Endometrium (tissue), 2 donors: ENCODE measurements around the gene ACSS1.

Experiments used
- FAIRE-seq: peaks from 2 replicates; lab custom pipeline; 2012; peaks lifted over from hg19 to GRCh38; lab: Jason Lieb, UNC
- donor health status: control.
- donor health status: control.

Gene ACSS1

DNA sequence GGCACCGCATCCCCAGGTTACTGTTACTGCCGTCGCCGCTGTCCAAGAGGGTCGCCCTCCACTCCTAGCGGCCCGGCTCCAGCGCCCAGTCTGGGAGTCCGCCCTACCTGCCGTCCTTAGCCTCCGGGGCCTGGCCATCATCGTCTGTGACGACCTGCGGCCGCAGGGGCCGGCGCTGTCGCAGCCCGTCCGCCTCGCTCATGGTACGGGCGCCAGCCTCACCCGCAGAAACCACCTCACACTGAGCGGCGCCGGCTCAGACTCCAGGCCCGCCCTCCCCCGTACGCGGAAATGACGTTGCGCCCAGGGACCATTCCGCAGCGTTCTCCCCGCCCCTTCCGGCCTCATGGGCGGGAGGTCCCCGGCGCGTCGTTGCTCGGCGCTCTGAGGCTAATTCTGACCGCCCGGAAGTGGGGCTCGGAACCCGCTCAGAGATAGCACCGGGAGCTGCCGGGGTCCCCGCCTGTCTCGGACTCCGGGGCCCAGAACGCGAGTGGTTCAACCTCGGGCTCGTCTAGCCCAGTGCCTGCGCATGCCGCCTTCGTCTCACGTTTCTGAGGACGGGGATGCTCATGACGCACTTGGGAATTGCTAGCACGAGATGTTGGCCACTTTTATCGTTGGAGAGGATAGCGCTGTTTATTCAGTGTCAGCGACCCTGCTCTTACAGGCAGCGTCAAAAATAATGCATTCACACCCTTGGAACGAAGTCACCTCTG is 65.3 kb downstream of the ACSS1 start, which contains the start of gene APMAP:
Gene APMAP (minus strand): TSS at position 265 of the 719 bp plus-strand sequence. CDS start 63 bp downstream, at position 202.
- peak; percentile 70 for FAIRE-seq

DNA sequence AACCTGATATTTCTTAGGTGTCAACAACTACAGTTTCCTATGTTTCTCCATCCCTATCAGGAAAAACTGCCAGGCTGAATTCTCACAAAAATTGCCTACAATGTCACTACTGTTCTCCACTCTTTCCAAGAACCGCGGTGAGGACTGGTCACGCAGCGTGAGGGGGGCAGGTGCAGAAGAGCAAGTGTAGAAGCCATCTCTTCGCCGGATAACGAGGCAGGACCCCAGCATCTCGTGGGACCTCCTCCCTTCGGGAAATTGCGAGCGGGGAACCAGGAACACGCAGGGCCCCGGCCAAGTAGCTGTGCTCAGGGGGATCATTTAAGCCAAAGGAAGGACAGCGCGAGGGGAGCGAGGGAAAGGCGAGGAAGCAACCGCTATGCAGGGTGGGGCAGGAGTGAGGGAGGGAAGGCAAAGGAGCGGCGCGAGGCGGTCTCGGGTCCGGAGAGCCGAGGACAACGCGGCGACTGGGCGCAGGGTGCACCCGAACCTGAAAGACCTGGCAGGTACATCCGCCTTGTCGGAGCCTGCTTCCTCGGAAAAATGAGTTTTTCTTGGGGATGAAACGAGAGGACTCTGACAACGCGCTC is 65.9 kb downstream of the ACSS1 start:
- FAIRE-seq: no peak

DNA sequence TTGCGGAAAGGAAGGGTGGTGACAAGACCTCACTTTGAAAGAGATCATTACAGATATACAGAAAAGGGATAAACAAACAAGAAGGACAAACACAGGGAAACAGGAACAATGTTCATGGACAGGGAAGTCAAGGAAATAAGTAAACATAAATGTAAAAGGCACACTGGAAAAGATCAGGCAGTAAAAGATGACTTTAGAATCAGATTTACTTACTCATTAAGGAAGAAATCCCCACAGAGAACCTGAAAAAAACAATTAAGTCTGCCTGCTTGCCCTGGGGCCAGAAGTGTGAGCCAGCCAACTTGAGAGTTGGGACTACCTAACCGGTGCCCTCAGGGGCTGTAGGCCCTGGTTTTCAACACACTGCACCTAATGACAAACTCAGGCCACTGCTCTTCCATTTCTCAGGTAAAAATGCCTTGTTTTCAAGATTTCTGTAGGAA is 67.1 kb downstream of the ACSS1 start:
- no peak for FAIRE-seq

DNA sequence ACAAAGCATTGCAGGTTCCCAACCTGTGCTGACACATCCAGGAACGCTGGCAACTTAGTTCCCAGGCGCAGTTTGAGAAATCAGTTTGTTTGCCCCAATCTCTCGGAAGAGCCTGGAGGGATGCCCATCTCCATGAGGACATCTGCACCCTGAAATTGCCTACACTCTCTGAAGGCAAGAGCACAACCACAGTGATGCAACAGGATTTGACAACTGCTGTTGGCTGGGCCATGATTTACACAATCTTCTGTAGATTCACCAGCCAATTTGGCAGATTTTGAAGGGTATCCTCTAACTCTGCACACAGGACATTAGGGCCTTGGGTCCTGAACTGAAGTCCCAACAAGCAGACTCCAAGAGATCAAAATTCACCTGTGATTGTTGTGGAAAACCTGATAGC is 68.8 kb downstream of the ACSS1 start:
- no peak for FAIRE-seq

DNA sequence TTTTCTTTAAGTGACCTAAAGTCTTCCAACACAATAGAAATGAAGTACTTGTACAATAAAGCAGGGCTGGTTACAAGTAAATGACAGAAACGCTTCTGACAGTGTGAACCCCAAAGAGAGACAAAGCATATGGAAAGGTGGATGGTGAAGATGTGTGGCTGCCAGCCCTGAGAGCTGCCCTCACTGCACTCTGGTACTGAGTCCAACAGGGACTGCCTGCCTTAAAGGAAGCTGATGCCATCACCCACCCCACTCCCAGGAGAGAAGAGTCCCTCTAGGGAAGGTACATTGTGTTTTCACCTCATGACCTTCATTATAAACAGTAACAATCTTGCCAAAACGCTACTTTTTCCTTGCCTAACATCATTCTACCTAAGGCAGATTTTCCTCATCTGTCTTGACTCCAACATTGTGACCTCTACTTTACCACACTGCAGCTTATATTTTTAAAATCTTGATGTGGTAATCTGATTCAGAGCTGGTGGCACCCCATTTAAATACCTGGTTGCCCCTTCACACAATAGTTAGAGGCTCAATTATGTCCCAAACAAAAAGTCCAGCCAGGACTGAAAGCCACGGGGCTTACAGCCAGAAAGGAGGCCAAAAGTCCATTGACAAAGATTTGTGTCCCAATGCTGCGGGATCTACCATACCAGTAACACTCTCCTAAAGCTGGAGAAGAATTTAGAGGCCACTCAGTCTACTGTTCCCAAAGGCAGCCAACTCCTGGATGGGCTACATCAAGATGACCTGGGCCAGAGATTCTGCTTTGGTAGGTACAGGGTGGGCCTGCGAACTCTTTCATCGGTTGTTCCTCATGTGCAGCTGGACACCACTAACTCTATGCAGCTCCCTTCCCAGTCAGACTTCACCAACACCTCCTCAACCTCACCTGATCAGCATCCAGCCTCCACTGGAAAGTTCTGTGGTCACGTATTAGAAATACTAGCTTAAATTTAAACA is 69.8 kb downstream of the ACSS1 start:
- FAIRE-seq: no peak

DNA sequence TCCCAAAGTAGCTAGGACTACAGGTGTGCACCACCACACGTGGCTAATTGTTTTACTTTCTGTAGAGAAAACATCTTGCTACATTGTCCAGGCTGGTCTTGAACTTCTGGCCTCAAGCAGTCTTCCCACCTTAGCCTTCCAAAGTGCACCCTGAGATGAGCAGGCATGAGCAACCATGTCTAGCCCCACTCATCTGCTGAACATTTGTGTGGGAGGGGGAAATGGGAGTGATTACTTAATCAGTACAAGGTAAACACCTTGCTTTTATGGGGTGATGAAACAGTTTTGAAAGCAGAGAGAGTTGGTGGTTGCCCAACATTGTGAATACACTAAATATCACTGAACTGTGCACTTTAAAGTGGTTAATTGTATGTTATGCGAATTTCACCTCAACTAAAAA is 70.7 kb downstream of the ACSS1 start:
- FAIRE-seq: no peak

DNA sequence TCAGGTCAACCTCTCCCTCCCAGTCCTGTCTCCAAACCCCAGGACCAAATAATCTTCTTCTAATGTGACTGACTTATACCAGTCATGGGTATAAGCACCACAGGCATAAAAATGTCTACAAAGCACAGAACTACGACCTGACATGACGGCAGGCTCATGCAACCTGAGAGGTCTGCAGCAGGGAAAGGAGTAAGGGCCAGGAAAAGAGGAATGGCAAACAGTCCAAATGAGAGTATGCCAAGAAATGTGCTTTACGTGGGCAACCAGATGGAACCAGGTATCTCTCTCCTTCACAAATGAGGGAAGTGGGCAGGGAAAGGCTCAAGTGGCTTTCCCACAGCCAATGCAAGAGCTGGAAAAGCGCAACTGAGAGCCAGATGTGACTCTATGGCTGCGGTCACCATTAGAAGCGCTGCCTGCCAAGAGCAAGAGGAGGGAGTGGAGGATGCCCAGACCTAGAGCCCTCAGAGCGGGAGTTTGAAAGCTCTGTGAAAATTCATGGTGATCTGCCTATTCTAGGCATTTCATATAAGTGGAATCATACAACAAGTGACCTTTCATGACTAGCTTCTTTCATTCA is 71.4 kb downstream of the ACSS1 start:
- FAIRE-seq: no peak

DNA sequence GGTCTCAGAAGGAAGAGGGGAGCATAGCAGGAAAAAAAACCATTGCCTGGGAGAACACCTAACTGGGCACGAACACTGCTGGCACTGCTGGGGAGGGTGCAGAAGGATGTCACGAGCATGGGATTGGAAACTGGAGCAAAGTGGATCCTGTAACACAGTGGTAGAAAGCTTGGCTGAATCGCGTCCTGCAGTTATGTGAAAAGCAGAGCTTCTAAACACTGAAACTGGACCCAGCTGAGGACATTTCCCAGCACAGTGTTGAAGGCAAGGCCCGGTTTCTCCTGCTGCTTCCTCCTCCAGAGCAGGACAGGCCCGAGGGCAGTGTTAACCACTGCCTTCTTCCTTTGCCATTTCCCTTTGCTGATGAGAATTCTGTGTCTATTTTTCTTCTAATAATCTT is 72.1 kb downstream of the ACSS1 start:
- FAIRE-seq: no peak

DNA sequence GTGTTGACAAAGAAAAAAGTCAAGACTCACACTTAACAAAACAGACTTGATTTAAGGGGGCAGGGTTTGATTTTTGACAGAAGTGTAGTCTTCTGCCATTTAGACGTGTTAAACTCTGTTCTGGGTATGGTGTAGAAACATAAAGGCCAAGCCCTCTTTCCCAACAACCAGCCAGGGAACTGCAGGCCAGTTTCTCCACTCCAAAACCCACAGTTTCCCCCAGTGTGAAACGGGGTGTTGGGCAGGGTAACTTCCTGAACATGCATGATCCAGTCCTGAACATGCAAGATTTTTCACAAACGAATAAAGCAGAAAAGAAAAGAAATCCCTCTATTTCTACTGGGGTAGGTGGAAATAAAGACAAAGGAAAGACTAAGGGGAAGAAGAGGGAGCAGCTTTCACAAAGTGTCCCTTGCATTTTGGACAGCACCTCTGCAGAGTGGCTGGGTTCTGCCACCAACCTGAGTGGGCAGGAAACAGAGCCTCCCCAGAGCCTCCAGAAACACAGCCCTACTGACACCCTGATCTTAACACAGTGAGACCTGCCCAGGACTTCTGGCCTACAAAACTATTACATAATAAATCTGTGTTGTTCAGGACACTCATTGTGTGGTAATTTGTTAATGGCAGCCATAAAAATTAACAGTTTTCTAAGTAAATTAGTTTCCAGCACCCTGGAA is 72.8 kb downstream of the ACSS1 start:
- FAIRE-seq: no peak

DNA sequence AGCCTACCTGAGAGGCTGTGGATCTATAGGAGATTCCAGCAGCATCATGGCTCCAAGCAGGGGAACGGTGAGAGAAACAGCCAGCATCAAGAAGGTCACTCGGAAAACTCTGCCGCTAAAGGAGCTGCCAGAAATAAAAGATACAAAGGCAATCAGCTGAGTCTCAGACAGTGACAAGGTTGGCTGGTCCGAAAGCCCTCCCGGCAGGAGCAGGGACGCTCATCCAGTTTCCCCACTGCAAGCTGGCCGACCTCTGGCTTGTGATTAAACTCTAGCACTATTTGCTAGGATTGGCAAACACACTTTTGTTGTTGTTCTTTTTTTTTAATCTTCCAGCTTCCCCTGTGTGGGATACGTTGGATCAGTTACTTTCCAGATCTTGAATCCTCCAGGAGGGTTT is 74.0 kb downstream of the ACSS1 start:
- FAIRE-seq: no peak

DNA sequence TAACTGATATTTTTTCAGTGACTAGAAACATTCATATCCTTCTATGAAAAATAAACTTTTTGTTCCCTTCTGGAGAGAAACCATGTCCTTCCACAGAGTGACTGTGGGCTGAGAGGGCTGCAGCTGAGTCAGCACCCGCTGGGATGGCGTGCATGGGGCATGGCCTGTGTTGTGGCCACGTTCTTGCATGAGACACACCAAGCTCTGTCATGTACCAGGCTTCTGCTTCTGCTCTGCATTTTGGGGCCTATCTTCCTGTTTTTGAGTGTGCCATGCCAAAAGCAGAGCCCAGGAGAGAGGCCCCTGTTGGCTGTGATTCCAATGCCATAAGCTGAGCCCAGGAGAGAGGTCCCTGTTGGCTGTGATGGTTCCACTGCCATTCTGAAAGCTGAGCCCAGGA is 76.1 kb downstream of the ACSS1 start:
- FAIRE-seq: no peak

DNA sequence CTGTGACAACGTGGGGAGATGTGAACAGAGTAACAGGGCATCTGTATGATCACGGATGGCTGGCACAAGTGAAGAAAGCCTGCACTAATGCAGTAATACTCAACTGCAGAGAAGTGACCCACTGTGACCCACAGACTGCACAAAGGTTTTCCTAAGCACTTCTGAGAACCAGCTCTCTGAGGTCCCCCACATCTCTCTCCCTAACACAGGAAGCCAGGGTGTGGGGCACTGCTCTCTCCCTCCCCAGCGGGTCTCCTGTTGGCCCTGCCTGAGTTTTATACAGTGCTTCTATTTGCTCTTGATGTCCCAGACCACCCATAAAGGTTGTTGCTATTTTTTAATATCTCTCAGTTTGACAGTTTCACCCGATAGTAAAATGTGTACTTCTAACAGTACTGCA is 76.7 kb downstream of the ACSS1 start:
- FAIRE-seq: no peak

DNA sequence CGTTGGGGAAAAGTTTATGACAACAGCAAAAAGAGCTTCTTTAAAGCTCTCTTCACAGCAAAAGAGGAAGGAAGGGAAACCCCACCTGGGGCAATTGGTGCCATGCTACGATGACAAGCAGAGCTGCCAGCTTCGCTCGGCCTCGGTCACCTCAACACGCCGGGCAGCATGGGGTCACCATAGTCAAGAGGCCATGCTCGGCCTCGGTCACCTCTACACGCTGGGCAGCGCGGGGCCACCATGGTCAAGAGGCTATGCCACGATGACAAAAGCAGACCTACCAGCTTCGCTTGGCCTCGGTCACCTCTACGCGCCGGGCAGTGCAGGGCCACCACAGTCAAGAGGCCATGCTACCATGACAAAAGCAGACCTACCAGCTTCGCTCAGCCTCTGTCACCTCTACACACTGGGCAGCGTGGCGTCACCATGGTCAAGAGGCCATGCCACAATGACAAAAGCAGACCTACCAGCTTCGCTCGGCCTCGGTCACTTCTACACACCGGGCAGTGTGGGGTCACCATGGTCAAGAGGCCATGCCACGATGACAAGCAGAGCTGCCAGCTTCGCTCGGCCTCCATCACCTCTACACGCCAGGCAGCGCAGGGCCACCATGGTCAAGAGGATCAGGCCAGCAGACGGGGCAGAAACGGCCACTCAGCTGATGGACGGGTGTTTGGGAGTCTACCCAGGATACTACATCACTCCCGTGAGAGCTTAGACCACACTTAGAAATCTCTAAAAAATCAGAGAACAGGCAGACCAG is 77.5 kb downstream of the ACSS1 start:
- no peak for FAIRE-seq

DNA sequence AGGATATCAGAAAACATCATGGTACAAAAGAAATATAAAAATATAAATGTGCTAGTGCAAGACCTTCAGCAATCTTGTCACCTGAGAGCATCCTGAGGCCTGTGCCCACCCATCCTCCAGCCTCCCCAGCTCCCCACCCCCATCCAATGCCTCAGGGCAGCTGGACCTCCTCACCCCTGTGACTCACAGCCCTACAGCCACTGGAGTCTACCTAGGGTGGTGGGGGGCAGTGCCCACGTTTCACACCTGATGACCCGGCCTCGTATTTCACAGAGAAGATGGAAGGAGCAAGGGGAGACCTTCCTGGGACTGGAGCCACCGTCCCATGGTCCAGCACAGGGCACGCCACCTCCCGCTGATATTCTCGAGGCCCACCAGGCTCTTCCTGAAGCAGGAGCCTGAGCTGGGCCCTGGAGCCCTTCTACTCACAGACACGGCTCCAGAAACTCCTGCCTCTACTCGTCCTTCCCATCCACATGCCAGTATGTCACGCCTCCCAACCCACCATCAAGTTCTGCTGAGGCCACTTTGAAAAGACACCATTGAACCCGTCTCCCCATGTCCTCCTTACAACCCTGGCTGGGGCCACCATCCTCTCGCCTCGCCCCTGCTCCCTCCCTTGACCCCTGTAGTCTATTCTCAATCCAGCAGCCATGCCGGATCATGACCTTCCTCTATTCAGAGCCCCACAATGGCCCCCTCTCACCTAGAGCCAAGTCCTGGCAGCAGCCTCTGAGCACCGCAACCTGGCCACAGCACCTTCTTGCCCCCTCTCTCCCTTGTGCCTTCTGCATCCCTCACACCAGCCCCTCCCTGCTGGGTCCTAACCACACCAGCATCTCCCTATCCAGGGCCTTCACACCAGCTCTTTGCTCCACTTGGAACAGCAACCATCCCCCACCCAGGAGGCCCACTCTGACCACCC is 78.6 kb downstream of the ACSS1 start:
- no peak for FAIRE-seq

DNA sequence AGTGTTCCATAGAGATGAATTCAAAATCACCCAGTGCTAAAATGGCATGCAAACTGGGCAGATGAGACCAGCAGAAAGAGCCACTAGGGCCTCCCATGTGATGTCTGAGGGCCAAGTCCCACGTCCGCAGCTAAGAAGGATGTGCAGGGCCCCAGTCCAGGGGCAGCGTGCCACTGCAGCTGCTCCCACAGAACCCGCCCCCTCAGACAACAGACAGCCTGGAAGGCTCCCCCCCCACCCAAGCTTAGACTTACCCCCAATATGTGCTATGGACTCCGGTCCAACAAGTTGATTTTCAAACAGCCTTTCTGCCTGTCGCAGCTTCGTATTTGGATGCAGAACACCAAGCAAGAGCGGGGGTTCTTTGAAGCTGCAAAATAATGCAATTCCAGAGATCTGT is 79.4 kb downstream of the ACSS1 start:
- FAIRE-seq: no peak

DNA sequence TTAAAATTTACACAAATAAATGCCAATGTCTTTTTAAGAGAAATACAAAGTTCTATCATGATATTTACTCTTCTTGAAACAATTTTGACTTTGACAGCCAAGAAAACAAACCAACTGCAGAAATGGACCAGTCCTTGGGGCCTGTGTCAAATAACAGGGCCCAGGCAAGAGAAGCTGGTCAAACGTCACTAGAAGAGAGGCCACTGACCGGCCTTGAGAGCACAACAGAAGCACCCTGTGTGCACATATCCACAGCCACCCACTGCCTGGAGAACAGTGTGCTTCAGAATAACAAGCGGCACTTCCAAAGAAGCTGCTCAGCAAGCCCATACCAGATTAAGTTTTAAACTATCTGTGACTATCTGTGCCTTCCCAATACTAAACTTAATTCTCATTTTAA is 80.1 kb downstream of the ACSS1 start:
- FAIRE-seq: no peak

DNA sequence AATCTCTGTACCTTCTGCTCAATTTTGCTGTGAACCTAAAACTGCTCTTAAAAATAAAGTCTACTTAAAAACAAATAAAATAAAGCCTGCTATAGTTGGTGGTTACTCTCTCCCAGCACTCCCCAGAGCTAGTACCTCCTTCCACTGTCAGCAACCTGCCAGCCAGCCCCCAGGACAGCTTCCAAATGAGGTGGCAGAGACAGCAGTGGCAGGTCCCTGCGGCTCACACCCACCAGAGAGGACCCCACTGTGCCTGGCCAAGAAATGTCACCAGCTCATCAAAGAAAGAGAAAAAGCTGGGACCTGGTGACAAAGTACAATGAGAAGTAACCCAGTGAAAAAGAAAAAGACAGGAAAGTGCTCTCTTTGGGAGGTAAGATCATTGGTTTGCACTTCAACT is 80.6 kb downstream of the ACSS1 start:
- FAIRE-seq: no peak

DNA sequence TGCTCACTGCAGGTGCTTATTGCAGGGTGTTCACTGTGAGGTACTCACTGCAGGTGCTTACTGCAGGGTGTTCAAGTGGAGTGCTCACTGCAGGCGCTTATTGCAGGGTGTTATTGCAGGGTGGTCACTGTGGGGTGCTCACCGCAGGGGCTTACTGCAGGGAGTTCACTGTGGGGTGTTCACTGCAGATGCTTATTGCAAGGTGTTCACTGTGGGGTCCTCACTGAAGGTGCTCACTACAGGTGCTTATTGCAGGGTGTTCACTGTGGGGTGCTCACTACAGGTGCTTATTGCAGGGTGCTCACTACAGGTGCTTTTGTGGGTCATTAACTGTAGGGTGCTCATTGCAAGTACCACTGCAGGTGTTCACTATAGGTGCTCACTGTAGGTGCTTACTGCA is 85.6 kb downstream of the ACSS1 start:
- no peak for FAIRE-seq

DNA sequence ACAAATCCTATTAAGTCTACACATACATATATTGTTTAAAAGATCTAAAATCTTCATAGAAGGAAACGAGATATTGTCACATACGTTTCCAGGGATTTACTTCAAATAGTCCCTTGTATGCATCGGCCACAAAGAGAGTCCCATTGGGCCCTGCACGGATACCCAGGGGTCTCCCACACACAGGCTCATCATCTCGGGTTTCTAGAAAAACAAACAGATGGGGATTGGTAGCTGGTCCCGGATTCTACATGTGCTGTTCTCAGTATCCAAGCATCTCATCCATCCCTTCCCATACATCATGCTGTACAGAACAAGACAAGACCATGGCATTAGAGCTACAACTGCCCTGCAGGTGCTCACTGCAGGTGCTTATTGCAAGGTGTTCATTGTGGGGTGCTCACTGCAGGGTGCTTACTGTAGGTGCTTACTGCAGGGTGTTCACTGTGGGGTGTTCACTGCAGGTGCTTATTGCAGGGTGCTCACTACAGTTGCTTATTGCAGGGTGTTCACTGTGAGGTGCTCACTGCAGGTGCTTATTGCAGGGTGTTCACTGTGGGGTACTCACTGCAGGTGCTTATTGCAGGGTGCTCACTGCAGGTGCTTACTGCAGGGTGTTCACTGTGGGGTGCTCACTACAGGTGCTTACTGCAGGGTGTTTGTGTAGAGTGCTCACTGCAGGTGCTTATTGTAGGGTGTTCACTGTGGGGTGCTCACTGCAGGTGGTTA is 86.4 kb downstream of the ACSS1 start:
- no peak for FAIRE-seq
